Muscle of leg (tissue), 11 donors: Measurements from ENCODE around the gene KIF16B. TPM values are rescaled to one million over a fixed set of nuclear protein-coding genes. Genes with fewer than 3 reads are reported as not detected.

Experiments
- DNase-seq: peaks from one replicate; pipeline ENCODE4 v3.0.0; 2013
- H3K27ac ChIP-seq: one replicate; pipeline ENCODE4 v1.5.1; 2013; ENCODE audit warnings: mild to moderate bottlenecking, low read length, control low read depth
- H3K27me3 ChIP-seq: one replicate; pipeline ENCODE4 v1.6.1; 2013; ENCODE audit warnings: low read length; ENCODE audit not compliant: control insufficient read depth, insufficient read depth
- H3K36me3 ChIP-seq: one replicate; pipeline ENCODE4 v1.6.1; 2013; ENCODE audit warnings: low read length; ENCODE audit not compliant: control insufficient read depth, insufficient read depth
- H3K4me1 ChIP-seq: one replicate; pipeline ENCODE4 v1.6.1; 2013; ENCODE audit warnings: low read length; ENCODE audit not compliant: control insufficient read depth, insufficient read depth
- H3K4me3 ChIP-seq: one replicate; pipeline ENCODE4 v1.5.1; 2013; ENCODE audit warnings: low read length, control low read depth
- H3K9me3 ChIP-seq: replicated peaks from 2 replicates; pipeline ENCODE4 v1.6.1; 2013; ENCODE audit warnings: low read depth, low read length; ENCODE audit not compliant: control insufficient read depth
- WGBS: methylation state at CpG from one replicate; pipeline ENCODE4 v1.1.5; 2013; ENCODE audit warnings: missing lambda C conversion rate; ENCODE audit not compliant: insufficient coverage; 5-methylcytosine and 5-hydroxymethylcytosine counted together
- polyA plus RNA-seq, 8 donors: library from polyadenylated mRNA; unstranded; fragments of 120-200 nt; gene quantifications; one replicate each; pipeline versions ENCODE4 v1.2.1 to v1.2.3, GENCODE V29; 2013; ENCODE audit warnings: inconsistent platforms in 1 of 8, low replicate concordance in 1 of 8; ENCODE audit not compliant: insufficient read length in 8 of 8, insufficient read depth in 1 of 8
- total RNA-seq: library from RNA; stranded (reverse); fragments of 120-200 nt; gene quantifications from one replicate; pipeline ENCODE4 v1.2.4, GENCODE V29; 2013

Gene KIF16B
- total and polyA plus RNA-seq, 9 donors, result 17.2 to 30.3 (median 24.7) TPM

DNA sequence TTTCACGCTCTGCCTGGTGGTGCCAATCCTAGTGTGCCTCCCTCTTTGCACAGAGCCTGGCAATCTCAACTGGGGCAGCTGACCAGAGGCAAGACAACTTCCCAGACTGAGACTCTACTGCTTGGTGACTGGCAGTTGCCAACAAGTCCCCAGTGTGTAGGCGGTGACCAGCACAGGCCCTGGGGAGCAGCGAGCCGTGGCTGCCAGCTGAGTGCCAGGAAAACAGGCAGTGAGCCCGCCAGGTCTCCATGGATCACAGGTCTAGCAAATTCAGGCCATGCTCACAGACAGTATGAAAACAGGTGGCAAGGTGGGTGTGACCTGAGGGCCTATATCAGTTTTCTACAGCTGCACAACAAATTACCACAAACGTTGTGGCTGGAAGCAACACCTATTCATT is 289.9 kb downstream of the KIF16B start:
- Histone ChIP-seq H3K36me3 (no peaks in the 10 kb centered on the region), H3K4me1 (peaks cover 14% of the 10 kb centered on the region), H3K27me3 (no peaks in the 10 kb centered on the region), H3K4me3 (no peak overlapping the region), H3K27ac (peak overlapping the region; percentile 81), H3K9me3 (peaks cover 4% of the 10 kb centered on the region)
- no peak for DNase-seq
- WGBS, result 93% methylated on average over 5 of the region's 6 CpGs

DNA sequence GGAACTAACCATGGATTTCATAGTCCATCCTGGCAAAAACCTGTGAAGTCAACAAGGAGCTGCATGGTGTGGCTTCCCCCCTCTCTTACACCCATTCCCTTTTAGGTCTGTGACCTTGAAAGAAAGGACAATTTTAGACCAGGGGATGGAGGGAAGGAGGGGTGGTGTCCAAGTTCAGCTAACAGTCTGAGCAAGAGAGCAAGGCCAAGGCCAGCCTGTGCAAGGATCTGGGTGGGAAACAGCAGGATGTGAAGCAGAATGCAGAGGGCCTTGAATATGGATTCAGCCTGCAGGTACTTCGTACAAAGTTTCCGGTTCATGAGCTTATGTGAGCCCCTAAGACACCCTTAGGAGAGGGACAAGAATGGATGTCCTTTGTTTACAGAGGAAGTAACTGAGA is 293.0 kb downstream of the KIF16B start:
- Histone ChIP-seq H3K9me3 (peaks cover 4% of the 10 kb centered on the region), H3K4me3 (no peak overlapping the region), H3K36me3 (no peaks in the 10 kb centered on the region), H3K27ac (no peak overlapping the region), H3K4me1 (peaks cover 14% of the 10 kb centered on the region), H3K27me3 (no peaks in the 10 kb centered on the region)
- WGBS, result 87% methylated on average over 2 of the region's 2 CpGs
- no peak for DNase-seq

GRCh38 chr20:16279320-16279719 is 293.9 kb downstream of the KIF16B start:
- no peaks in the 10 kb centered on the region for H3K36me3 ChIP-seq
- DNase-seq, result no peak
- H3K9me3 ChIP-seq, result peaks cover 4% of the 10 kb centered on the region
- H3K4me3 ChIP-seq, result no peak overlapping the region
- H3K27me3 ChIP-seq, result no peaks in the 10 kb centered on the region
- peaks cover 14% of the 10 kb centered on the region for H3K4me1 ChIP-seq
- no peak overlapping the region for H3K27ac ChIP-seq
- no CpG with 5 or more reads among the region's 5 CpGs for WGBS

- Histone ChIP-seq H3K36me3 (peaks cover 4% of the 10 kb centered on the region), H3K27ac (no peak overlapping the region), H3K9me3 (no peaks in the 10 kb centered on the region), H3K4me3 (no peak overlapping the region), H3K27me3 (no peaks in the 10 kb centered on the region), H3K4me1 (peaks cover 3% of the 10 kb centered on the region)
- no CpG with 5 or more reads among the region's 4 CpGs for WGBS
- peak; percentile 40 for DNase-seq
Observed at GRCh38 chr20:16273812-16274555, 299.3 kb downstream of the KIF16B start.

- H3K27me3 ChIP-seq, result no peaks in the 10 kb centered on the region
- H3K9me3 ChIP-seq, result no peaks in the 10 kb centered on the region
- peaks cover 4% of the 10 kb centered on the region for H3K36me3 ChIP-seq
- peaks cover 3% of the 10 kb centered on the region for H3K4me1 ChIP-seq
- H3K4me3 ChIP-seq, result no peak overlapping the region
- no peak overlapping the region for H3K27ac ChIP-seq
- 93% methylated on average over 15 of the region's 20 CpGs for WGBS
- no peak for DNase-seq
Observed at GRCh38 chr20:16272780-16273360, 300.4 kb downstream of the KIF16B start.

GRCh38 chr20:16271450-16271849 is 301.8 kb downstream of the KIF16B start:
- H3K36me3 ChIP-seq, result peaks cover 4% of the 10 kb centered on the region
- H3K9me3 ChIP-seq, result peaks cover 7% of the 10 kb centered on the region
- WGBS, result no CpG with 5 or more reads among the region's 1 CpG
- no peak for DNase-seq
- no peaks in the 10 kb centered on the region for H3K27me3 ChIP-seq
- H3K27ac ChIP-seq, result no peak overlapping the region
- H3K4me1 ChIP-seq, result peaks cover 3% of the 10 kb centered on the region
- no peak overlapping the region for H3K4me3 ChIP-seq

- H3K9me3 ChIP-seq, result peaks cover 11% of the 10 kb centered on the region
- no CpG with 5 or more reads among the region's 4 CpGs for WGBS
- no peak overlapping the region for H3K27ac ChIP-seq
- peaks cover 3% of the 10 kb centered on the region for H3K4me1 ChIP-seq
- no peak overlapping the region for H3K4me3 ChIP-seq
- no peak for DNase-seq
- H3K36me3 ChIP-seq, result peaks cover 4% of the 10 kb centered on the region
- H3K27me3 ChIP-seq, result no peaks in the 10 kb centered on the region
Observed at GRCh38 chr20:16270989-16271388, 302.3 kb downstream of the KIF16B start.

- peaks cover 4% of the 10 kb centered on the region for H3K36me3 ChIP-seq
- no peaks in the 10 kb centered on the region for H3K27me3 ChIP-seq
- H3K4me1 ChIP-seq, result peaks cover 3% of the 10 kb centered on the region
- H3K4me3 ChIP-seq, result no peak overlapping the region
- no peak for DNase-seq
- peaks cover 16% of the 10 kb centered on the region for H3K9me3 ChIP-seq
- H3K27ac ChIP-seq, result no peak overlapping the region
- WGBS, result 66% methylated on average over 2 of the region's 6 CpGs
Observed at GRCh38 chr20:16270314-16270931, 302.8 kb downstream of the KIF16B start.

- H3K4me3 ChIP-seq, result no peak overlapping the region
- no peaks in the 10 kb centered on the region for H3K36me3 ChIP-seq
- H3K4me1 ChIP-seq, result peaks cover 17% of the 10 kb centered on the region
- H3K9me3 ChIP-seq, result peaks cover 17% of the 10 kb centered on the region
- WGBS, result 100% methylated on average over 2 of the region's 4 CpGs
- DNase-seq, result no peak
- H3K27ac ChIP-seq, result no peak overlapping the region
- no peaks in the 10 kb centered on the region for H3K27me3 ChIP-seq
Observed at GRCh38 chr20:16267526-16267925, 305.7 kb downstream of the KIF16B start.

DNA sequence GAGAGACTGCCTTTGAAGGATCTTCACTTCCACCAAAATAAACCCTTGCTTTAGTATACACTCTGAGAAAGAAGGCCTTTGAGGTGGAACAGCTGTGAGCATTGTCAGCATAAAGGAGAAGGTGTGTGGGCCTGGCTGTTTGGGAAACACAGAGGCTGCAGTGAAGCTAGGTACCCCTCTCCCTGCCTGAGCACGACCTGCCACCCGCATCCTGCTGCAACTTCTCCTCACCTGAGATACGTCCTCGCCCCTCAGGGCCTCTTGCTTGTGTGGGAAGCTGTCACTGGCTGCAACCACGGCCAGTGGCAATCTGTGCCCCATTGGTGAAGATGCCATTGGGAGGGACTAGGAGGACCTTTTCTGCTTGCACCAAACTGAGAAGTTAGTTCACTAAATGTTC is 307.9 kb downstream of the KIF16B start:
- 81% methylated on average over 3 of the region's 5 CpGs for WGBS
- no peaks in the 10 kb centered on the region for H3K27me3 ChIP-seq
- DNase-seq, result no peak
- H3K36me3 ChIP-seq, result no peaks in the 10 kb centered on the region
- H3K9me3 ChIP-seq, result peaks cover 17% of the 10 kb centered on the region
- H3K4me3 ChIP-seq, result no peak overlapping the region
- H3K4me1 ChIP-seq, result peaks cover 20% of the 10 kb centered on the region
- no peak overlapping the region for H3K27ac ChIP-seq
